ENCODE data around the gene GRID1.

The GRID1 gene

DNA sequence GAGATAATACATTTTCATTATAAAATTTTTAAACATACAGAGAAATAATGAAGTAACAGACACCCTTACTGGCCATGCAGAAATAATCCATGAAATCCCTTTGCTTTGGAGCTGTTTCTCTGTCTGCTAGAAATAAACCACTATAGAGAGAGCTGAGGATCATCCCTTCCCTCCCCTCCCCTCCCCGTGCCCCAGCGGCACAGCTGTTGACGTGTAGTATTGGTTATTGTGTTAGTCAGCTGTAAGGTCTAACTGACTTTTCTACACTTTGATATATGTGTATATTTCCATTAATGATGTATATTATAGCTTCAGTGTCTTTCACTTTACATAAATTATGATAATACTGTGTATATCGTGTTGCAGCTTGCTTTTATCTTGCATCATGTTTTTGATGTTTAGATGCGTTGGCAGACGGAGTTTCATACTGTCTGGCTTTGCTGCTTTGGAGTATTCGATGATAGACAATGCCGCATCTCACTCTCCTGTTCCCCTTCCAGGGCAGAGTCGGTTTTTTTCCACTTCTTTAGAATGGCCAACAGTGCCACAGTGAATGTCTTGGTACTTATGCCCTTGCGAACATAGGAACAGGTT, 27.4 kb upstream of the GRID1 start:
- no peak overlapping the region for H3K4me3 Mint-ChIP-seq
- TF ChIP-seq, protein P1, sequence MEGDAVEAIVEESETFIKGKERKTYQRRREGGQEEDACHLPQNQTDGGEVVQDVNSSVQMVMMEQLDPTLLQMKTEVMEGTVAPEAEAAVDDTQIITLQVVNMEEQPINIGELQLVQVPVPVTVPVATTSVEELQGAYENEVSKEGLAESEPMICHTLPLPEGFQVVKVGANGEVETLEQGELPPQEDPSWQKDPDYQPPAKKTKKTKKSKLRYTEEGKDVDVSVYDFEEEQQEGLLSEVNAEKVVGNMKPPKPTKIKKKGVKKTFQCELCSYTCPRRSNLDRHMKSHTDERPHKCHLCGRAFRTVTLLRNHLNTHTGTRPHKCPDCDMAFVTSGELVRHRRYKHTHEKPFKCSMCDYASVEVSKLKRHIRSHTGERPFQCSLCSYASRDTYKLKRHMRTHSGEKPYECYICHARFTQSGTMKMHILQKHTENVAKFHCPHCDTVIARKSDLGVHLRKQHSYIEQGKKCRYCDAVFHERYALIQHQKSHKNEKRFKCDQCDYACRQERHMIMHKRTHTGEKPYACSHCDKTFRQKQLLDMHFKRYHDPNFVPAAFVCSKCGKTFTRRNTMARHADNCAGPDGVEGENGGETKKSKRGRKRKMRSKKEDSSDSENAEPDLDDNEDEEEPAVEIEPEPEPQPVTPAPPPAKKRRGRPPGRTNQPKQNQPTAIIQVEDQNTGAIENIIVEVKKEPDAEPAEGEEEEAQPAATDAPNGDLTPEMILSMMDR (IDR thresholded peaks at IDR 0.05), result no peak
- no peak for DNase-seq
- no peaks in the 10 kb centered on the region for H3K36me3 Mint-ChIP-seq (ENCODE audit: low read depth)
- peaks cover 27% of the 10 kb centered on the region for H3K4me1 Mint-ChIP-seq
- no peaks in the 10 kb centered on the region for H3K9me3 Mint-ChIP-seq
- peaks cover 83% of the 10 kb centered on the region for H3K27me3 Mint-ChIP-seq (ENCODE audit: low read depth, poor library complexity)
- H3K27ac Mint-ChIP-seq, result no peak overlapping the region

DNA sequence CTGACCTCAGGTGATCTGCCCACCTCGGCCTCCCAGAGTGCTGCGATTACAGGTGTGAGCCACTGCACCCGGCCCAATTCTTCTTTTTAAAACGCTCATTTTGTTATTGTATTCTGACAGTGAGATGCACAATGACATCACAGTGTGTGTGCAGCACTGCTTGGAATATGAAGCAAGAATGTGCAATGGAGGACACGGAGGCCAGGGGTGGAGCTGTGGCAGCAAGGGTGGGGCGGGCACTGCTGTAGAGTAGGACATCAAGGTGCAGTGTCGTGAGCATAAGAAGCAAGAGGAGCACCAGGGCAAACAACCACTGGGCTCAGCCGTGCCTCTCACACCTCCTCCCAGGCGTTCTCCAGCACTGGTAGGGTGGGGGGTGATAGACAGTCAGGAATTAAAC, 26.8 kb upstream of the GRID1 start:
- H3K27me3 Mint-ChIP-seq (ENCODE audit: low read depth, poor library complexity), result peaks cover 82% of the 10 kb centered on the region
- H3K4me3 Mint-ChIP-seq, result no peak overlapping the region
- H3K9me3 Mint-ChIP-seq, result no peaks in the 10 kb centered on the region
- H3K36me3 Mint-ChIP-seq (ENCODE audit: low read depth), result no peaks in the 10 kb centered on the region
- H3K27ac Mint-ChIP-seq, result no peak overlapping the region
- TF ChIP-seq, protein P1 (IDR thresholded peaks at IDR 0.05), result no peak
- DNase-seq, result no peak
- peaks cover 27% of the 10 kb centered on the region for H3K4me1 Mint-ChIP-seq

DNA sequence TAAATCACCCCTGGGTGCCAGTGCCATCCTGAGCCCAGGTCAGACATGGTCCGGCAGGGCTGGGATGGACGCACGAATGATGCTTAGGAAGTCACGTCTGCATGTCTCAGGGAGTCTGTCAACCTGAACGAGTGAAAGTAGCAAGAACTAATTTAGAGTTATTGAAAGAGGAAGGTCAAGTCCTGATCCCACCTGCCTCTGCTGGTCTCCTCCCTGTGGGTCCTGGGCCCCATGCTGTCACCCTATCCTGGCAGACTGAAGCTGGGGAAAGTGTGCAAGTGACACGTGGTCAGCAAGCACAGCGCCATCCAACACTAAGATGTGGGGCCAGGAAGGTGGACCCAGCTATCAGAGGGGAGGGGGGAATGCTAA, 26.1 kb upstream of the GRID1 start:
- Mint-ChIP-seq H3K27me3 (ENCODE audit: low read depth, poor library complexity) (peaks cover 82% of the 10 kb centered on the region), H3K4me3 (no peak overlapping the region), H3K9me3 (no peaks in the 10 kb centered on the region), H3K36me3 (ENCODE audit: low read depth) (no peaks in the 10 kb centered on the region), H3K4me1 (peaks cover 27% of the 10 kb centered on the region), H3K27ac (no peak overlapping the region)
- no peak for DNase-seq
- TF ChIP-seq, protein P1 (IDR thresholded peaks at IDR 0.05), result no peak

DNA sequence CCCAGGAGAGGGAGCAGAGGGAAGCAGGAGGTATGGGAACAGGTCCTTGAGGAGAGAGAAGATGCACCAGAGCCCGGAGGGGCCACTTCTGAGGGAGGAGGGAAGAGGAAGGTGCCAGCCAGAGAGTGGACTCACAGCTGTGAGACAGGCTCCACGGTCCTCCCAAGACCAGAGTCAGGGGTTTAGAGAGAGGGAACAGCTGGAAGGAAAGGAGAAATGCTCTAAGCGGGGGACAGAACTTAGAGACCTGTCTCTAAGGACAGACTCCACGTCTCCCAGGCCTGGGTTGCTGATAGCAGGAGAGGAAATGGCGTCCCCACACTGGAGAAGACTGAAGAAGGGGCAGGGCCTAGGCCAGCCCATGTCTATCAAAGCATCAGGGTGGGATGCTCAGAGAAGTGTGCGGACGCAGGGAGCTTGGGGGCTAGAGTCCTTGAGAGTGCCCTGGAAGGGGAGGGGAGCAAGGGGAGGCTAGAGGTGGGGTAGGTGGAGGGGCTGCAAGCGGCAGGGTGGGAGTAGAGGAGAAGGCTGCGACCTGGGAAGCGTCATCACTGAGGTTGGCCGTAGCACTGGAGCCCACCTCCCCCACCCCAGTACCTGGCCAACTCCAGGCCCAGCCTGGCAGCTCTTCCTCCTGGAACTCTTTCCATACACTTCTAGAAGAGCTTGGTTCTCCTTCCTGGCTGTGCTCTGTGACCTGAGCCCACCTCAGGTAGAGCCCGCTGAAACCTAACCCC, 25.6 kb upstream of the GRID1 start:
- peaks cover 82% of the 10 kb centered on the region for H3K27me3 Mint-ChIP-seq (ENCODE audit: low read depth, poor library complexity)
- TF ChIP-seq, protein P1 (IDR thresholded peaks at IDR 0.05), result no peak
- no peak overlapping the region for H3K4me3 Mint-ChIP-seq
- no peaks in the 10 kb centered on the region for H3K9me3 Mint-ChIP-seq
- no peak for DNase-seq
- no peak overlapping the region for H3K27ac Mint-ChIP-seq
- peaks cover 27% of the 10 kb centered on the region for H3K4me1 Mint-ChIP-seq
- no peaks in the 10 kb centered on the region for H3K36me3 Mint-ChIP-seq (ENCODE audit: low read depth)

DNA sequence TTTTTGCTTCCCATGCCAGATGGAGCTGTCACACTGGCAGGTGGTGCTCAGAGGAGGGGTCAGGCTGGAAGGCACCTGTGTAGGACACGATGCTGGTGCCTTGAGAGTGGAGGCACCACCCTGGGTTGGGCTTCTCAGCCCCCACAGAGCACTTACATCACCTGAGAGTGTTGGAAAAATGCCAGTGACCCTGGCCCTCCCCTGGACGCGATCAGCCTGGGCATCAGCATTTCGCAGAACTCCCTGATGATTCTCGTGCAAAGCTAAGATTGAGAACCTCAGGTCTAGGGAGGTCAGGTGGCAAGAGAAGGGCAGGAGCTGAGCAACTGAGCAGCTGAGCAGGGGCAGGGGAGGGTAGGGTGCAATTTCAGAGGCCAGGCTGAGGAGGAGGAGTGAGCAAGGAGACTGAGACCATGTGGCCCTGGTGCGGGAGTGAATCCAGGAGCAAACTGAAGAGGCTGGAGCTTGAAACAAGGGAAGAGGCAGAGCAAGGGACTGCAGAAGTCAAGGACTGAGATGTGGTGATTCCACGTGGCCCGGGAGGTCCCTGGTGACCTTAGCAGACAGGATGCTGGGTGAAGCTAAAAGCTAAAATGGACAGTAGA, 24.7 kb upstream of the GRID1 start:
- Mint-ChIP-seq H3K36me3 (ENCODE audit: low read depth) (no peaks in the 10 kb centered on the region), H3K4me3 (no peak overlapping the region), H3K4me1 (peaks cover 27% of the 10 kb centered on the region), H3K9me3 (peaks cover 1% of the 10 kb centered on the region), H3K27me3 (ENCODE audit: low read depth, poor library complexity) (peaks cover 80% of the 10 kb centered on the region), H3K27ac (no peak overlapping the region)
- DNase-seq, result no peak
- TF ChIP-seq, protein P1 (IDR thresholded peaks at IDR 0.05), result no peak

Data from nephron progenitor cell (in vitro differentiated cells).